HepG2 (cell line): ENCODE results near the gene REEP3. TPM values are rescaled to one million over a fixed set of nuclear protein-coding genes. Genes with fewer than 3 reads are reported as not detected.

ENCODE experiments used
- ATAC-seq: fragments of 200-7000 bp; cut with Tn5 transposase; 3 replicates; pipeline ENCODE4 v1.9.1; 2020; ENCODE audit warnings: mild to moderate bottlenecking, moderate library complexity
- BruUV-seq: library from RNA; stranded (reverse); fragments of 400-500 nt; replicated peaks from 2 replicates; lab custom pipeline; 2021; lab: Mats Ljungman, UMichigan
- CTCF ChIA-PET: fragments of 300-600 bp; formaldehyde crosslinking; extraction: SDS; loops from one replicate; lab custom pipeline; 2021; ENCODE audit warnings: low total read pairs, inconsistent platforms, low intra/inter-chr PET ratio; lab: Yijun Ruan, JAX
- POLR2A ChIA-PET: fragments of 350-600 bp; sonication (Branson Sonifier 250); formaldehyde crosslinking; loops from one replicate; lab custom pipeline; 2020; ENCODE audit warnings: antibody characterized with exemption, inconsistent platforms; lab: Yijun Ruan, JAX
- DNase-seq: peaks from one replicate; pipeline ENCODE4 v3.0.0-alpha.2; 2015; ENCODE audit warnings: low spot score
- FAIRE-seq: peaks from 3 replicates; lab custom pipeline; 2011; peaks lifted over from hg19 to GRCh38; lab: Jason Lieb, UNC
- H2AFZ ChIP-seq: one replicate; pipeline ENCODE4 v1.6.1; 2011; ENCODE audit warnings: low read length, inconsistent platforms
- H3K27ac ChIP-seq: fragments of 300-600 bp; 3 replicates; pipeline ENCODE4 v1.8.0; 2011; ENCODE audit warnings: mixed run types, mild to moderate bottlenecking, mixed read lengths, low read length, inconsistent platforms; ENCODE audit not compliant: insufficient read depth; ENCODE audit errors: extremely low read length
- H3K27me3 ChIP-seq, 2 experiments: fragments of 200-600 bp in 1 of 2; 2 replicates in 1 of 2; 3 replicates in 1 of 2; pipeline versions ENCODE4 v1.6.0 to v1.8.0; 2011; ENCODE audit warnings: low read length in 2 of 2, mild to moderate bottlenecking in 2 of 2, moderate library complexity in 2 of 2, inconsistent platforms in 1 of 2; ENCODE audit not compliant: insufficient read depth in 2 of 2, control insufficient read depth in 1 of 2
- H3K36me3 ChIP-seq, 2 experiments: fragments of 200-600 bp in 1 of 2; replicated peaks in 1 of 2; 2 replicates in 1 of 2; 3 replicates in 1 of 2; pipeline versions ENCODE4 v1.5.1 to v1.8.0; 2011; ENCODE audit warnings: low read length in 2 of 2, inconsistent platforms in 1 of 2; ENCODE audit not compliant: insufficient read depth in 2 of 2, control insufficient read depth in 1 of 2
- H3K4me1 ChIP-seq: 2 replicates; pipeline ENCODE4 v1.5.1; 2012; ENCODE audit warnings: low read length, inconsistent platforms; ENCODE audit not compliant: insufficient read depth
- H3K4me2 ChIP-seq: 2 replicates; pipeline ENCODE4 v1.6.0; 2011; ENCODE audit warnings: low read depth, low read length, inconsistent platforms
- H3K4me3 ChIP-seq, 3 experiments: fragments of 200-600 bp in 1 of 3; sonication (generic), shearing (Covaris generic) in 1 of 3; replicated peaks in 1 of 3; 2 replicates each; pipeline ENCODE4 v1.5.1; 2011 to 2016; ENCODE audit warnings: low read length in 3 of 3, inconsistent platforms in 2 of 3, low read depth in 2 of 3, mild to moderate bottlenecking in 2 of 3, control low read depth in 1 of 3, mixed read lengths in 1 of 3; ENCODE audit not compliant: insufficient read depth in 1 of 3
- H3K79me2 ChIP-seq: one replicate; pipeline ENCODE4 v1.6.1; 2011; ENCODE audit warnings: low read length, inconsistent platforms; ENCODE audit not compliant: insufficient read depth
- H3K9ac ChIP-seq: 2 replicates; pipeline ENCODE4 v1.6.0; 2011; ENCODE audit warnings: mild to moderate bottlenecking, low read depth, low read length, inconsistent platforms; ENCODE audit not compliant: insufficient read depth
- H3K9me3 ChIP-seq: 2 replicates; pipeline ENCODE4 v1.5.1; 2012; ENCODE audit warnings: mild to moderate bottlenecking, low read length
- H4K20me1 ChIP-seq: 2 replicates; pipeline ENCODE4 v1.6.0; 2011; ENCODE audit warnings: inconsistent platforms, mild to moderate bottlenecking, low read length, moderate library complexity; ENCODE audit not compliant: insufficient read depth
- HMG20B ChIP-seq: conservative IDR thresholded peaks from 2 replicates; pipeline ENCODE4 v1.6.1; 2016; ENCODE audit warnings: missing genetic modification reagents, missing compliant biosample characterization
- NFATC3 ChIP-seq: sonication (generic); formaldehyde crosslinking; IDR thresholded peaks from 2 replicates; pipeline ENCODE4 v1.5.1; 2020; ENCODE audit warnings: mild to moderate bottlenecking, missing genetic modification reagents
- NFIC ChIP-seq: IDR thresholded peaks from 2 replicates; pipeline ENCODE4 v1.6.1; 2012; ENCODE audit warnings: mild to moderate bottlenecking, low read length, inconsistent platforms
- NR3C1 ChIP-seq: sonication (generic); formaldehyde crosslinking; IDR thresholded peaks from 2 replicates; pipeline ENCODE4 v1.4.0; 2020; ENCODE audit warnings: missing genetic modification reagents
- PITX1 ChIP-seq: sonication (generic); formaldehyde crosslinking; IDR thresholded peaks from 2 replicates; pipeline ENCODE4 v1.5.1; 2020; ENCODE audit warnings: mild to moderate bottlenecking, missing genetic modification reagents
- POGZ ChIP-seq: sonication (generic); formaldehyde crosslinking; IDR thresholded peaks from 2 replicates; pipeline ENCODE4 v1.4.0; 2020; ENCODE audit warnings: mild to moderate bottlenecking, missing genetic modification reagents
- RXRB ChIP-seq: IDR thresholded peaks from 2 replicates; pipeline ENCODE4 v1.6.1; 2016; ENCODE audit warnings: borderline replicate concordance, missing genetic modification reagents, missing compliant biosample characterization
- SIX1 ChIP-seq: sonication (generic); formaldehyde crosslinking; IDR thresholded peaks from 2 replicates; pipeline ENCODE4 v1.4.0; 2020; ENCODE audit warnings: missing genetic modification reagents, borderline replicate concordance
- YEATS4 ChIP-seq: sonication (generic); formaldehyde crosslinking; IDR thresholded peaks from 2 replicates; pipeline ENCODE4 v1.4.0; 2020; ENCODE audit warnings: missing genetic modification reagents, borderline replicate concordance
- ZBTB43 ChIP-seq: sonication (generic); formaldehyde crosslinking; conservative IDR thresholded peaks from 2 replicates; pipeline ENCODE4 v1.4.0; 2020; ENCODE audit warnings: missing genetic modification reagents
- ZNF24 ChIP-seq: fragments of 450-650 bp; IDR thresholded peaks from 2 replicates; pipeline ENCODE4 v1.6.1; 2017; ENCODE audit warnings: antibody characterized with exemption, mild to moderate bottlenecking
- WGBS: methylation state at CpG from one replicate; pipeline ENCODE4 v1.1.6; 2017; ENCODE audit warnings: low lambda C conversion rate; 5-methylcytosine and 5-hydroxymethylcytosine counted together
- in situ Hi-C: cut with HindIII; loops from 2 replicates; pipeline ENCODE4 v1.10.0; 2017; ENCODE audit warnings: low pct_unique_long_range_greater_than_20kb; ENCODE audit not compliant: extremely low pct_ligation_motif_present
- intact Hi-C: fragments of 100-400 bp; cut with micrococcal nuclease; formaldehyde crosslinking; loops from one replicate; pipeline ENCODE4 v1.10.0; 2022; ENCODE audit not compliant: unreplicated experiment
- polyA plus RNA-seq, 8 experiments: library from polyadenylated mRNA; depleted of rRNA in 3 of 8; stranded (reverse) in 7 of 8; unstranded in 1 of 8; fragments of >200 nt; fragmentation: Illumina TruSeq in 4 of 8; extraction: Trizol in 4 of 8; gene quantifications; 2 replicates each; pipeline versions ENCODE4 v1.2.1 to v1.2.3, GENCODE V29; 2011 to 2016; ENCODE audit warnings: low read depth in 4 of 8, missing spikeins in 1 of 8, mixed read lengths in 1 of 8; ENCODE audit not compliant: insufficient read depth in 1 of 8
- total RNA-seq, 5 experiments: library from RNA; depleted of rRNA; stranded (reverse); fragments of >200 nt; fragmentation: Illumina TruSeq; extraction: Trizol; gene quantifications; 2 replicates each; pipeline ENCODE4 v1.2.3, GENCODE V29; 2016; ENCODE audit warnings: low read depth in 1 of 5
- TF ChIP-seq, protein P1 (sequence below), 2 experiments: fragments of 450-650 bp in 1 of 2; sonication (generic) in 1 of 2; formaldehyde crosslinking; IDR thresholded peaks; 2 replicates each; pipeline versions ENCODE4 v1.5.0 to v1.8.0; 2020 to 2022; ENCODE audit warnings: mild to moderate bottlenecking in 1 of 2, missing genetic modification reagents in 1 of 2
- TF ChIP-seq, protein P2 (sequence below): sonication (generic); formaldehyde crosslinking; IDR thresholded peaks from 2 replicates; pipeline ENCODE4 v1.4.0; 2020; ENCODE audit warnings: missing genetic modification reagents

REEP3 gene
- total and polyA plus RNA-seq, 2 of the 13 experiments (the other 11 are each of a cell fraction or from before 2014, with no cell fraction given), result 7.1 to 31.4 TPM

DNA sequence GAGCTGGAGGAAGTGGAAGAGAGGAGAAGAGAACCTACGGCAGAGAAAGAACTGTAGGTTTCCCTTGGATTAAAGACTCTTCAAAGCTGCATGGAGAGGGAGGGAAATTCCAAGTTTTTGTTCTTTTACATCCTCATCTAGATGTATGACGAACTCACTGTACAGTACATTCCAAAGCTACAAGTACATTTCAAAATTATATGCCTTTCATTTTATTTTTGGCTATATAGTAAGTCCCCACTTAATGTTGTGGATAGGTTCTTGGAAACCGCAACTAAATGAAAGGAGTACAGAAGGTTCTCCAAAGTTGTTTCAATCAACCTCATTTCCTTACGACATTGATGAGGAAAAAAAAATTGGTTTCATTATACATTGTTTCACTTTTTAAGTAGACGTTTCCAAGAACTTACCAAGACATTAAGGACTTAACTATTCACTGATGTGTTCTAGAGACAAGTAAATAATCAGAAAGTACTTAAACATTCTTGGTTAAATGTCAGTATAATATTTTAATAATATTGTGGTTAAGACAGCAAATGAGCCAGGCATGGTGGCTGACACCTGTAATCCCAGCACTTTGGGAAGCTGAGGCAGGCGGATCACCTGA, 39.3 kb upstream of the REEP3 start:
- Histone ChIP-seq H4K20me1 (peaks cover 8% of the 10 kb centered on the region; the same call in 1 of the 2 replicates), H3K27ac (no peak overlapping the region), H3K4me2 (no peak overlapping the region), H3K4me1 (peaks cover 48% of the 10 kb centered on the region), H3K4me3 (no peak overlapping the region), H3K27me3 (no peaks in the 10 kb centered on the region), H3K36me3 (no peaks in the 10 kb centered on the region; a peak in 1 of 5 replicates), H3K9me3 (no peaks in the 10 kb centered on the region), H2AFZ (no peak overlapping the region), H3K9ac (no peak overlapping the region), H3K79me2 (peaks cover 82% of the 10 kb centered on the region)
- TF ChIP-seq SIX1 (CRISPR knock-in tag), result no peak
- no peak for TF ChIP-seq PITX1 (CRISPR knock-in tag)
- no peak for TF ChIP-seq NFATC3
- no peak for TF ChIP-seq ZNF24
- TF ChIP-seq POGZ, result no peak
- TF ChIP-seq, protein P1, sequence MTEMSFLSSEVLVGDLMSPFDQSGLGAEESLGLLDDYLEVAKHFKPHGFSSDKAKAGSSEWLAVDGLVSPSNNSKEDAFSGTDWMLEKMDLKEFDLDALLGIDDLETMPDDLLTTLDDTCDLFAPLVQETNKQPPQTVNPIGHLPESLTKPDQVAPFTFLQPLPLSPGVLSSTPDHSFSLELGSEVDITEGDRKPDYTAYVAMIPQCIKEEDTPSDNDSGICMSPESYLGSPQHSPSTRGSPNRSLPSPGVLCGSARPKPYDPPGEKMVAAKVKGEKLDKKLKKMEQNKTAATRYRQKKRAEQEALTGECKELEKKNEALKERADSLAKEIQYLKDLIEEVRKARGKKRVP (CRISPR knock-in tag; IDR thresholded peaks at IDR 0.05), result no peak
- TF ChIP-seq, protein P2, sequence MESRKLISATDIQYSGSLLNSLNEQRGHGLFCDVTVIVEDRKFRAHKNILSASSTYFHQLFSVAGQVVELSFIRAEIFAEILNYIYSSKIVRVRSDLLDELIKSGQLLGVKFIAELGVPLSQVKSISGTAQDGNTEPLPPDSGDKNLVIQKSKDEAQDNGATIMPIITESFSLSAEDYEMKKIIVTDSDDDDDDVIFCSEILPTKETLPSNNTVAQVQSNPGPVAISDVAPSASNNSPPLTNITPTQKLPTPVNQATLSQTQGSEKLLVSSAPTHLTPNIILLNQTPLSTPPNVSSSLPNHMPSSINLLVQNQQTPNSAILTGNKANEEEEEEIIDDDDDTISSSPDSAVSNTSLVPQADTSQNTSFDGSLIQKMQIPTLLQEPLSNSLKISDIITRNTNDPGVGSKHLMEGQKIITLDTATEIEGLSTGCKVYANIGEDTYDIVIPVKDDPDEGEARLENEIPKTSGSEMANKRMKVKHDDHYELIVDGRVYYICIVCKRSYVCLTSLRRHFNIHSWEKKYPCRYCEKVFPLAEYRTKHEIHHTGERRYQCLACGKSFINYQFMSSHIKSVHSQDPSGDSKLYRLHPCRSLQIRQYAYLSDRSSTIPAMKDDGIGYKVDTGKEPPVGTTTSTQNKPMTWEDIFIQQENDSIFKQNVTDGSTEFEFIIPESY (CRISPR knock-in tag), result no peak
- no peak for TF ChIP-seq NR3C1 (CRISPR knock-in tag)
- TF ChIP-seq HMG20B (CRISPR knock-in tag), result no peak
- TF ChIP-seq RXRB (CRISPR knock-in tag), result no peak
- TF ChIP-seq NFIC, result no peak
- TF ChIP-seq YEATS4 (CRISPR knock-in tag), result no peak
- TF ChIP-seq ZBTB43 (CRISPR knock-in tag), result no peak
- intact Hi-C loops, result no loop called here
- BruUV-seq, result no TSS peak
- 98% methylated on average over 6 of the region's 6 CpGs for WGBS
- DNase-seq (no peak), ATAC-seq (no peak), FAIRE-seq (no peak)
- ChIA-PET POLR2A (no interaction called here), CTCF (no interaction called here)
- in situ Hi-C loops, result no loop called here
